DLD1 (cell line): ENCODE data around the gene IGF2BP2.
"Not testable (repeated sequence)": the region's sequence is repeated elsewhere in the genome, so short reads cannot be mapped to it uniquely, and the experiment has no call there.

Experiments used
- in situ Hi-C: cut with HindIII; loops from 2 replicates; pipeline ENCODE4 v1.10.0; 2017; ENCODE audit warnings: low sequenced_read_pairs

The IGF2BP2 gene

GRCh38 chr3:185825006-185825638, at the start of gene IGF2BP2:
IGF2BP2 (minus strand) TSS chr3:185825042; CDS start chr3:185824960, 82 bp downstream.
- in situ Hi-C loops, result no loop called here

DNA sequence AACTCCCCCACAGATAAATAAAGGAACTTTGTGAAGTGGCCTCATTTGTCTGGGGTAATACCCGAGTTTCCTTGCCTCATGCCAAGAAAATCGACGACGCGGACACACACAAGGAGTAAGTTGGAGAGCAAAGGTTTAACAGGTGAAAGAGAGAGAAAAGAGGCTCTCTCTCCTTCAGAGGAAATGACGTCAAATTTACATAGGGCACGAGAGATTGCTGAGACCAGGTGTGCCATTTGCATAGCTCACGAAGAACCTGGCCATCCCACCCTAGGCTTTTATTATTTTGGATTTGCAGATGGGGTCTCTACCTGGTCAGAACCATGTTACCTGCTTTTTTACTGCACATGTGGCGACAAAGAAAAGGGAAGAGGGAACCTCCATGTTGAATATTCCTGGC, 49.3 kb upstream of the IGF2BP2 start:
- in situ Hi-C loops, result no loop called here

GRCh38 chr3:185867650-185868049, 42.8 kb upstream of the IGF2BP2 start:
- in situ Hi-C loops, result no loop called here

- in situ Hi-C loops, result no loop called here
These were observed 42.2 kb upstream of the IGF2BP2 start for GRCh38 chr3:185866995-185867394.

- in situ Hi-C loops, result no loop called here
These were observed 41.7 kb upstream of the IGF2BP2 start for GRCh38 chr3:185866555-185866954.

DNA sequence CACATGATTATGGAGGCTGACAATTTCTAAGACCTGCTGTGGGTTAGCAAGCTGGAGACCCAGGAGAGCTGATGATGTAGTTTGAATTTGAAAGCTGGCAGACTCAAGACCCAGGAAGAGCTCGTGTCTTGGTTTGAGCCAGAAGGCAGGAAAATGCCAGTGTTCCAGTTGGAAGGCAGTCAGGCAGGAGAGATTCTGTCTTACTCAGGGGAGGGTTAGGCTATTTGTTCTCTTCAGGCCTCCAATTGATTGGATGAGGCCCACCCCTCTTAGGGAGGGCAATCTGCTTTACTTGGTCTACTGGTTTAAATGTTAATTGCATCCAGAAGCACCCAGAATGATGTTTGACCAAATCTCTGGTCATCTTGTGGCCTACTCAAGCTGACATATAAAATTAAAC, 40.4 kb upstream of the IGF2BP2 start:
- in situ Hi-C loops, result no loop called here

DNA sequence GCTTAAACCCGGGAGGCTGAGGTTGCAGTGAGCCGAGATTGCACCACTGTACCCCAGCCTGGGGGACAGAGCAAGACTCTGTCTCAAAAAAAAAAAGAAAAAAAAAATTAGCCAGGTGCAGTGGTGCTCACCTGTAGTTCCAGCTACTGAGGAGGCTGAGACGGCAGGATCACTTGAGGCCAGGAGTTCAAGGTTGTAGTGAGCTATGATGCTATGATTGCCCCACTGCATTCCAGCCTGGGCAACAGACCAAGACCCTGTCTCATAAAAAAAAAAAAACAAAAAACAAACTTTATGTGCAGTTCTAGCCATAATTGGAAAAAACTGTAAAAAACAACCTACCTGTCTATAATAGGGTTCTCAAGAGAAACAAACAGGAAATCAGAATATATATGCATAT, 39.9 kb upstream of the IGF2BP2 start:
- in situ Hi-C loops, result no loop called here

DNA sequence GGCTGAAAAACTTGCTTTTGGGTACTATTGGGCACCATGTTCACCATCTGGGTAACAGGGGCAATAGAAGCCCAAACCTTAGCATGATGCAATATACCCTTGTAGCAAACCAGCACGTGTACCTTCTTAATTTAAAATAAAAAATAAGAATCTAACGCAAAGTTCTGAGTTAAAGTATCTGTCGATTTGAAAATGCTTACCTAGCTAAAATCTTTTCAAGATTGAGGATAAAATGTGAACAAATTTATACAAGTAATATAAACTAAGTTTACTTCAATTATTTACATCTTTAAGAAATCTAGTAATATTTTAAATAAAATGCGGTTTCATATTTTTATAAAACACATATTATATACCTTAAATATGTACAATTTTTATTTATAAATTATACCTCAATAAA, 38.1 kb upstream of the IGF2BP2 start:
- in situ Hi-C loops, result no loop called here

- in situ Hi-C loops, result no loop called here
These were observed 34.6 kb upstream of the IGF2BP2 start for GRCh38 chr3:185859294-185859972.

- in situ Hi-C loops, result no loop called here
These were observed 33.8 kb upstream of the IGF2BP2 start for GRCh38 chr3:185858502-185859225.

- in situ Hi-C loops, result no loop called here
These were observed 32.4 kb upstream of the IGF2BP2 start for GRCh38 chr3:185857208-185857607.

DNA sequence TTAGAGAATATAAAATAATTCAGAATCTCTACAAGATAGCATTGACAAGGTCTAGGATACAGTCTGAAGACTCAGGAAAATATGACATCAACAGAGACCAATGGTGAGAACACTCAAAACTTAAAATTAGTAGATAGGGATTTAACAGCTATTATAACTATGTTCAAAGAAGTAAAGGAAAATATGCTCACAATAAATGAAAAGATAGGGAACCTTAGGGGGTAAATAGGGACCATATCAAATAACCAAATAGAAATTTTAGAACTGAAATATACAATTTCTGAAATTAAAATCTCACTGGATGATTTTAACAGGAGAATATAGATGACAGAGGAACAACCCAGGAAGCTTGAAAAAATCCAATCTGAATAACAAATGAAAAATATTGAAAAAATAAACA, 31.8 kb upstream of the IGF2BP2 start:
- in situ Hi-C loops, result no loop called here

DNA sequence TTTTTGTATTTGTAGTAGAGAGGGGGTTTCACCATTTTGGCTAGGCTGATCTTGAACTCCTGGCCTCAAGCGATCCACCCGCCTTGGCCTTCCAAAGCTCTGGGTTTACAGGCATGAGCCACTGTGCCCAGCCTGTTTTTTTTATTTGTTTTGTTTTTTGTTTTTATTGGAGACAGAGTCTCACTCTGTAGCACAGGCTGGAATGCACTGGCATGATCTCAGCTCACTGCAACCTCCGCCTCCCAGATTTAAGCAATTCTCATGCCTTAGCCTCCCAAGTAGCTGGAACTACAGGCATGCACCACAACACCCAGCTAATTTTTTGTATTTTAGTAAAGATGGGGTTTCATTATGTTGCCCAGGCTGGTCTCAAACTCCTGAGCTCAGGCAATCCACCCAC, 28.9 kb upstream of the IGF2BP2 start:
- in situ Hi-C loops, result not testable (repeated sequence)

GRCh38 chr3:185852635-185853034, 27.8 kb upstream of the IGF2BP2 start:
- in situ Hi-C loops, result no loop called here

DNA sequence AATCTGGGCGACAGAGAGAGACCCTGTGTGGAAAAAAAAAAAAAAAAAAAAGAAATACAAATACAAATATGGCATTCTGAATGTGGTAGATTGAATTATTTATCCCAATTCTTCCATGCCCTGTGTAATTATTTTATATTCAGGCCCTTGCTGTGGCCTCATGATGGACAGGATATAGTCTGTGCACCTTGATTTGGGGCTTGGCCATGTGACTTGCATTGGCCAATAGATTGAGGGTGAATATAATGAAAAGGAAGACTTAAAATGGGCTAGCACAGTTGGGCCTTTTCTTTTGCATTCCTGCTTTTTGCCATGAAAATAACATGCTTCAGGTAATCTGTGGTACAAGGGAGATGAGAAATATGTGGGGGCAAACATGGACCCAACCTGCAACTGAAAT, 27.1 kb upstream of the IGF2BP2 start:
- in situ Hi-C loops, result no loop called here

DNA sequence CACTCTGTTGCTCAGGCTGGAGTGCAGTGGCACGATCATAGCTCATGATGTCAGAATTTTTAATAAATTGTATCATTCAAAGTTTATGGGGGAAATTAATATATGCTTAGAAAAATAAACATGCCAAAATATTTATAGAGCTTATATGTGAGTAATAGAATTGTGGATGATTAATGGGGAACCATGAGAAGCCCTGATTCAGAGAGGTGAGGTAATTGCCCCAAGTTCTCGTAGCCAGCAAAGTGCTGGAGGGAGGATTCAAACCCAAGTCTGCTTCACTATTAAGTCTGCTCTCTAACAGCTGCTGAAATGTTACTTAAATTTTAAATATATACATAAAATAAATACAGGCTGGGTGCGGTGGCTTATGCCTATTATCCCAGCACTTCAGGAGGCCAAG, 26.2 kb upstream of the IGF2BP2 start:
- in situ Hi-C loops, result no loop called here

GRCh38 chr3:185847506-185847905, 22.7 kb upstream of the IGF2BP2 start:
- in situ Hi-C loops, result no loop called here

DNA sequence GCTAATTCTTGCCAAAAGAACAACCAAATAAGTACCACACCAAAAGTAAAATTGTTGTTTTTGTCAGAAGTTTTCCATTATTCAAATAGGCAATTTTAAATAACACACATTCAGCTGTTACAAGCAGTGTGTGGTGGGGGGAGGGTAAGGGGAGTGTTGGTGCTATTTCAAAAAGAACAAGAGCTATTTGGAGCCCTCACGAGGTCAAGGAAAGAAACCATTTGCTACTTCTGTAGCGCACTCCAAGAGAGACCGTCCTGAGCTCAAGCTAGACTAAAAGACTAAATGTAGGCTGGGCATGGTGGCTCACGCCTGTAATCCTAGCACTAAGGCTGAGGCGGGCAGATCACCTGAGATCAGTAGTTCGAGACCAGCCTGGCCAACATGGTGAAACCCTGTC, 21.2 kb upstream of the IGF2BP2 start:
- in situ Hi-C loops, result no loop called here

- in situ Hi-C loops, result no loop called here
These were observed 19.2 kb upstream of the IGF2BP2 start for GRCh38 chr3:185844051-185844450.

DNA sequence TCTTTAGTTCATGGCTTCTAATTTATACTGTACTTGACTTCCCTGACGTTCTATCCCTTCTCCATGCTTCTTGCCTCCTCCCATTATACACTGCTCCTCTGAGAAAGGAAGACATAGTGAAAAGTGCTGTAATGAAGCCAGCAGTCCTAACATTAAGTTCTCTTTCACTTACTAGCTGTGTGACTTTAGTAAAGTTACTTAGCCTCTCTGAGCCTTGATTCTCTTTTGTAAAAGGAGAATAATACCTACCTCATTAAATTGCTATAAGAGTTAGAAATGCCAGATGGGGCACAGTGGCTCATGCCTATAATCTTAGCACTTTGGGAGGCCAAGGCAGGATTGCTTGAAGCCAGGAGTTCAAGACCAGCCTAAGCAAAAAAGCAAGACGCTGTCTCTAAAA, 18.8 kb upstream of the IGF2BP2 start:
- in situ Hi-C loops, result no loop called here

DNA sequence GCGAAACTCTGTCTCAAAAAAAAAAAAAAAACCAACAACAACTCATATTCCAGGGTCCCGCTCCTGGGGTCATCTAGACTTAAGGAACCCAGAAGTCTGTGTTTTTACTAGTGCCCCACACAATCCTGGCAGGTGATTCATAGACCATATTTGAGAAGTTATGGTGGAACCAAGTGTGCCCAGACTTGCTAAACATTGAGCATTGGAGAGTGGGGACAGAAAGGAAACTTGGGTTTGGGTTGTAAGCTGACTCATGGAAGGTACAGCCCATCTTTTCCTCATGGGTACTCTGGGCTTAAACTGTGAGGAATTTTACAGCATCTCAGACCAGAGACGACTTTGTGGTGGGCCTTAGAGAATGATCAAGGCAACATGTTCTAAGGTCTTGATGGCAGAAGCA, 18.3 kb upstream of the IGF2BP2 start:
- in situ Hi-C loops, result no loop called here

GRCh38 chr3:185842241-185842640, 17.4 kb upstream of the IGF2BP2 start:
- in situ Hi-C loops, result no loop called here
